ENCODE data around the gene IKZF2. TPM values are rescaled to one million over a fixed set of nuclear protein-coding genes. Genes with fewer than 3 reads are reported as not detected.

IKZF2 gene
- total RNA-seq, 3 donors from 2014 or later: 5.6 to 11.1 (median 8.6) TPM

DNA sequence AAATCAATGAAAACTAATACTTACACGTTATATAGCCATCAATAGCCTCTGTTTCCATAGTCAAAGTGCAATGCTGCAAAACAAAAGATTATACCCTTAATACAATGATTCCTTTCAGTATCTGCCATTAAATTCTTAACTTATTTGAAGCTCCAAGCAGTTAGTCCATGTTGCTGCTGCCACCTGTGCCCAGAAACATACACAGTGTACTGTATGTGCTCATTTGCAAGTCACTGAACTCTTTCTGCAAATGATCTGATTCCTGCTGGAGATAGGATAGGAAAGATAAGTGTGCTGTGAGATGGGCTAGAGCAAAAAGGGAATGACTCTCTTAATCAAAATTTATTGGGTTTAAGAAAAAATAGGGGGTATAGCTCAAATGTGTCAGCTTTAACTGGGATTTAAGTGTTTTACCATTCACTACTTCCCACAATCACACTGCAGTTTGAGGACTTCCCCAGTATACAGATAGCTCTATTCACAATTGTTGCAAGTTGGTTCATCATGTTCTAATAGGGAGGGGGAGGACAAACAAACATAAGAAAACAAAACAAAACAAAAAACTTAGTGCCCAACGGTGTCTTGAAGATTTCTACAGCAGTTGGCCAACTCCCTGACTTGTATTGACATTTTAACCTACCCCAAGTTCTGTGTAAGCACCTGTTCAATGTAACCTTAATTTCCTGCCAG lies 2.7 kb downstream of the IKZF2 start:
- ATAC-seq (no peak), DNase-seq (no peak)
- Histone ChIP-seq H3K4me3 (no peak overlapping the region), H3K9me3 (no peaks in the 10 kb centered on the region), H3K4me1 (ENCODE audit: low read depth) (peaks cover 5% of the 10 kb centered on the region), H3K36me3 (ENCODE audit: low read depth) (no peaks in the 10 kb centered on the region)
- intact Hi-C loops (cut with DNase I, micrococcal nuclease): no loop called here
- TF ChIP-seq CTCF (IDR thresholded peaks at IDR 0.05): no peak

DNA sequence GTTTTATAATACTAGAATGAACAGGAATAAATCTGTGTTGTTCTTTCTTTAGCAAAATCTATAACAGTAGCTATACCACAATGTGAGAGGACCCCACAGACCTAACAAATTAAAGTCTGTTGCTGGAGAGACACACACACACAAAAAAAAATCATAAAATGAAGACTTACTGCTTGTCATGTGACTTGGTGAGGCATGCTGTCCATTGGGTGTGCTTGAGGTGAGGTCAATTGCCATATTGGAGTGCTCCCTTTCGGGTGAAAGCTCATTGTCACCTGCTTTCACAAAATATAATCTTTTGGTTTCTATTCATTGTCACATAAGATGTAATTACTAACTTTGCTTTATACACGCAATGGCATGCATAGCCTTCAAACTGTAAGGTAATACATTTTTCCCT lies 3.9 kb downstream of the IKZF2 start:
- intact Hi-C loops (cut with DNase I, micrococcal nuclease): no loop called here
- no peak for TF ChIP-seq CTCF (IDR thresholded peaks at IDR 0.05)
- Histone ChIP-seq H3K4me3 (no peak overlapping the region), H3K9me3 (no peaks in the 10 kb centered on the region), H3K4me1 (ENCODE audit: low read depth) (peaks cover 5% of the 10 kb centered on the region), H3K36me3 (ENCODE audit: low read depth) (no peaks in the 10 kb centered on the region)
- ATAC-seq (no peak), DNase-seq (no peak)

GRCh38 chr2:213145715-213146242 lies 5.6 kb downstream of the IKZF2 start:
- Histone ChIP-seq H3K4me1 (ENCODE audit: low read depth) (peaks cover 5% of the 10 kb centered on the region), H3K36me3 (ENCODE audit: low read depth) (no peaks in the 10 kb centered on the region), H3K4me3 (no peak overlapping the region), H3K9me3 (no peaks in the 10 kb centered on the region)
- no peak for ATAC-seq
- no peak for TF ChIP-seq CTCF (IDR thresholded peaks at IDR 0.05)
- intact Hi-C loops (cut with DNase I, micrococcal nuclease): no loop called here
- no peak for DNase-seq

- Histone ChIP-seq H3K9me3 (no peaks in the 10 kb centered on the region), H3K36me3 (ENCODE audit: low read depth) (no peaks in the 10 kb centered on the region), H3K4me1 (ENCODE audit: low read depth) (no peaks in the 10 kb centered on the region), H3K4me3 (no peak overlapping the region)
- ATAC-seq (no peak), DNase-seq (no peak)
- TF ChIP-seq CTCF (IDR thresholded peaks at IDR 0.05): no peak
- intact Hi-C loops (cut with DNase I, micrococcal nuclease): no loop called here
These were observed 14.3 kb downstream of the IKZF2 start for GRCh38 chr2:213137064-213137463.

- no peak for ATAC-seq
- intact Hi-C loops (cut with DNase I, micrococcal nuclease): no loop called here
These were observed 22.1 kb downstream of the IKZF2 start for GRCh38 chr2:213129311-213129710.

More at GRCh38 chr2:213129311-213129710, 22.1 kb downstream of the IKZF2 start:
- Histone ChIP-seq H3K4me3 (no peak overlapping the region), H3K9me3 (no peaks in the 10 kb centered on the region), H3K4me1 (ENCODE audit: low read depth) (no peaks in the 10 kb centered on the region), H3K36me3 (ENCODE audit: low read depth) (no peaks in the 10 kb centered on the region)
- TF ChIP-seq CTCF (IDR thresholded peaks at IDR 0.05): no peak
- no peak for DNase-seq
